Lung (tissue), 12 donors: ENCODE results near the gene MAPK6. TPM values are rescaled to one million over a fixed set of nuclear protein-coding genes. Genes with fewer than 3 reads are reported as not detected.

Experiments used
- ATAC-seq: fragments of 200-7000 bp; cut with Tn5 transposase; one replicate; pipeline ENCODE4 v1.9.1; 2020; ENCODE audit warnings: moderate number of reproducible peaks; ENCODE audit not compliant: insufficient read depth, low FRiP score
- DNase-seq, 3 donors: peaks; one replicate each; pipeline ENCODE4 v3.0.0-alpha.2; 2013 to 2017
- H3K27ac ChIP-seq, 2 donors: one replicate each; pipeline ENCODE4 v1.5.1; 2013; ENCODE audit warnings: mild to moderate bottlenecking in 2 of 2, moderate library complexity in 2 of 2, control low read depth in 1 of 2, inconsistent platforms in 1 of 2, low read depth in 1 of 2, low read length in 1 of 2
- H3K27me3 ChIP-seq, 3 donors: one replicate each; pipeline ENCODE4 v1.5.1; 2013; ENCODE audit warnings: low read length in 2 of 3; ENCODE audit not compliant: control insufficient read depth in 3 of 3, insufficient read depth in 3 of 3
- H3K36me3 ChIP-seq, 4 donors: one replicate each; pipeline ENCODE4 v1.5.1; 2013; ENCODE audit warnings: low read length in 4 of 4, mild to moderate bottlenecking in 1 of 4, moderate library complexity in 1 of 4; ENCODE audit not compliant: control insufficient read depth in 4 of 4, insufficient read depth in 4 of 4
- H3K4me1 ChIP-seq, 5 donors: one replicate each; pipeline ENCODE4 v1.5.1; 2013; ENCODE audit warnings: low read length in 5 of 5, mild to moderate bottlenecking in 2 of 5, moderate library complexity in 1 of 5; ENCODE audit not compliant: control insufficient read depth in 5 of 5, insufficient read depth in 5 of 5
- H3K4me3 ChIP-seq: one replicate; pipeline ENCODE4 v1.5.1; 2013; ENCODE audit warnings: mild to moderate bottlenecking, control low read depth, moderate library complexity
- H3K9ac ChIP-seq, 2 donors: one replicate each; pipeline ENCODE4 v1.5.1; 2013; ENCODE audit warnings: low read length in 2 of 2, control low read depth in 1 of 2; ENCODE audit not compliant: insufficient read depth in 1 of 2
- H3K9me3 ChIP-seq, 4 donors: one replicate each; pipeline ENCODE4 v1.5.1; 2013; ENCODE audit warnings: low read length in 3 of 4, mild to moderate bottlenecking in 1 of 4, moderate library complexity in 1 of 4; ENCODE audit not compliant: control insufficient read depth in 4 of 4, insufficient read depth in 3 of 4
- WGBS, 2 donors: extraction: QIAGEN DNeasy Blood & Tissue Kit; methylation state at CpG; one replicate each; pipeline ENCODE4 v1.1.7; 2013; 5-methylcytosine and 5-hydroxymethylcytosine counted together
- polyA plus RNA-seq, 2 donors: library from polyadenylated mRNA; stranded (reverse); fragments of 200-250 nt; gene quantifications; one replicate each; pipeline ENCODE4 v1.2.1, GENCODE V29; 2013
- total RNA-seq, 2 donors: library from RNA; depleted of rRNA in 1 of 2; stranded (reverse); fragments of >200 nt in 1 of 2; gene quantifications; one replicate each; pipeline ENCODE4 v1.2.1, GENCODE V29; 2014 to 2021
- TF ChIP-seq, protein P1 (sequence below): IDR thresholded peaks from 2 replicates; pipeline ENCODE4 v1.5.1; 2012; ENCODE audit warnings: mild to moderate bottlenecking; ENCODE audit errors: control extremely low read depth, extremely low read depth
- donor health status: control.
- donor health status: control.
- donor health status: Bipolar disorder and iron deficiency.
- donor health status: healthy.
- donor health status: DM: yes; HTN: yes; CAD: no.

MAPK6 gene
- total and polyA plus RNA-seq, 4 donors, result 5.4 to 39.8 (median 24.6) TPM

DNA sequence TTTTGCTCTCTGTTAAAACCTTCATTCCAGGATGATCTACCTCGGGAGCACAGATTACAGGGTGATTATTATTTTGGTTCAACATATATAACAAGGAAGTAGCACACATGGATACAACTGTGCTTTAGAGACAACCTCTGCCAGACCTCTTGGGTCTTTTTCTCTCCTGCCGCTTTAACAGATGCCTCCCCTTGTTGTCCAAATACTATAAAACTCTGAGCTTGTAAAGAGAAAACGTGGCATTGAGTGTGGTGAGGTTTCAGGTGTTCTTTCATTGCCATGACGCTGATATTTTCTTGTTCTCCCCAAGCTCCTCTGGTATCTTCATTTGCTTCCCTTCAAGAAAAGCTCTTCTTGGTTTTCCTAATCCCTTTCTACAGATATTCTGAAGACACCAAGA is 64.6 kb downstream of the MAPK6 start:
- DNase-seq (no peak), ATAC-seq (no peak)
- no peak overlapping the region for H3K4me3 ChIP-seq
- no peak overlapping the region for H3K27ac ChIP-seq
- 75 to 81% methylated on average over 4 of the region's 4 CpGs for WGBS, 2 donors
- no peaks in the 10 kb centered on the region for H3K27me3 ChIP-seq
- H3K9ac ChIP-seq, result no peak overlapping the region
- H3K4me1 ChIP-seq, result no peaks in the 10 kb centered on the region
- H3K36me3 ChIP-seq, result no peaks in the 10 kb centered on the region
- TF ChIP-seq, protein P1, sequence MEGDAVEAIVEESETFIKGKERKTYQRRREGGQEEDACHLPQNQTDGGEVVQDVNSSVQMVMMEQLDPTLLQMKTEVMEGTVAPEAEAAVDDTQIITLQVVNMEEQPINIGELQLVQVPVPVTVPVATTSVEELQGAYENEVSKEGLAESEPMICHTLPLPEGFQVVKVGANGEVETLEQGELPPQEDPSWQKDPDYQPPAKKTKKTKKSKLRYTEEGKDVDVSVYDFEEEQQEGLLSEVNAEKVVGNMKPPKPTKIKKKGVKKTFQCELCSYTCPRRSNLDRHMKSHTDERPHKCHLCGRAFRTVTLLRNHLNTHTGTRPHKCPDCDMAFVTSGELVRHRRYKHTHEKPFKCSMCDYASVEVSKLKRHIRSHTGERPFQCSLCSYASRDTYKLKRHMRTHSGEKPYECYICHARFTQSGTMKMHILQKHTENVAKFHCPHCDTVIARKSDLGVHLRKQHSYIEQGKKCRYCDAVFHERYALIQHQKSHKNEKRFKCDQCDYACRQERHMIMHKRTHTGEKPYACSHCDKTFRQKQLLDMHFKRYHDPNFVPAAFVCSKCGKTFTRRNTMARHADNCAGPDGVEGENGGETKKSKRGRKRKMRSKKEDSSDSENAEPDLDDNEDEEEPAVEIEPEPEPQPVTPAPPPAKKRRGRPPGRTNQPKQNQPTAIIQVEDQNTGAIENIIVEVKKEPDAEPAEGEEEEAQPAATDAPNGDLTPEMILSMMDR, result no peak
- peaks cover 0 to 6% (median 3%) of the 10 kb centered on the region in 4 donors for H3K9me3 ChIP-seq

DNA sequence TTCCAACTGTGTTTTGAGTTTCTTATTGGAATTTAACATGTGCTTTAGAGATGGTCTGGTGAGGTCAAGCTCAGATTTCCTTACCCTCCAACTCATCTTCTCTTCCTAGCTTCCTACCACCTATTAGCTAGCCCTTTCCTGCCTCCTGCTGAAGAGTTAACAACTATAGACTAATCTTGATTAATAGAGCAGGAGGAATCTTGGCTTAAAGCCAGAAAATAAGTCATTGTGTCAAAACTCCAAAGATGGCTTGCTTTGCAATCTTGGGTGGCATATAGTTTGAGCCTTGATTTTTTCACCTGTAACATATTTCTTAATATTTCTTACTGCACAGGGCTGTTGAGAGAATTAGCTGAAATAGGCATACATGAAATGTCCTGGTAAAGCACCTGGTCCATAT is 66.3 kb downstream of the MAPK6 start:
- H3K36me3 ChIP-seq, result no peaks in the 10 kb centered on the region
- ATAC-seq, result no peak
- H3K4me1 ChIP-seq, result no peaks in the 10 kb centered on the region
- H3K27ac ChIP-seq, result no peak overlapping the region
- H3K27me3 ChIP-seq, result no peaks in the 10 kb centered on the region
- no peak for DNase-seq
- no peak overlapping the region for H3K9ac ChIP-seq
- H3K9me3 ChIP-seq, result peaks cover 0 to 8% (median 4%) of the 10 kb centered on the region in 4 donors
- H3K4me3 ChIP-seq, result no peak overlapping the region
- TF ChIP-seq, protein P1, result no peak

DNA sequence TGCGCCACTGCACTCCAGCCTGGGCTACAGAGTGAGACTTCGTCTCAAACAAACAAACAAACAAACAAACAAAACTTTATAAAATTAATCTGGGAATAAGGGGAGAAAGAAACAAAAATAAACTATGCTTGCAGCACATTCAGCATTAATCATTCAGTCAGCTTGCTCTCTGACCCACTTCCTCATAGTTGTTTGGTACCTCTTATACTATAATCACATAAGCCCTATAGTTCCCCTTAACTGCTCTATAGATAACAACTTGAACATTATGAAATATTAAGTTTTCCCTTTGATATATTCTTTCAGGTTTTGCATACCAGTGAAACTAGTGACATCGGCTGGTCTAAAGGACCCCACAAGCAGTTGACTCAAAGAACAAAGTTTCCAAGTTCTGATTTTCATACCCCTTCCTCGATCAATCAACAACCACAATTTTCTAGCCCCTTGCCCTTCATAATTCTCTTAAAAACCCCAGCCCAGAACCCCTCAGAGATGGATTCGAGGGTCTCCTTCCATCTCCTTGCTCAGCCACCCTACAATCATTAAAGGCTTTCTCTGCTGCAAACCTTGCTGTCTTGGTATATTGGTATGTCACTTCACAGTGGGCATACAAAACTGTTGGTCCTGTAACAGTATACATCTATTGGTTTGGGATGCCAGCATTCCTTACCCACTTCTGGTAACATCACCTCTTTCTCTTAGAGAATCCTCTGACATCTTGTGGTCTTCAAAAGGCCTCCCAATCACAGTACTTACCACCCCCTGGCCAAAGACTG is 67.2 kb downstream of the MAPK6 start:
- H3K9ac ChIP-seq, result no peak overlapping the region
- ATAC-seq (no peak), DNase-seq (no peak)
- H3K27me3 ChIP-seq, result no peaks in the 10 kb centered on the region
- no peaks in the 10 kb centered on the region for H3K4me1 ChIP-seq
- WGBS, 2 donors, result 82 to 85% methylated on average over 5 of the region's 5 CpGs
- TF ChIP-seq, protein P1, result no peak
- H3K36me3 ChIP-seq, result no peaks in the 10 kb centered on the region
- H3K9me3 ChIP-seq, result peaks cover 0 to 8% (median 6%) of the 10 kb centered on the region in 4 donors
- no peak overlapping the region for H3K4me3 ChIP-seq
- no peak overlapping the region for H3K27ac ChIP-seq

DNA sequence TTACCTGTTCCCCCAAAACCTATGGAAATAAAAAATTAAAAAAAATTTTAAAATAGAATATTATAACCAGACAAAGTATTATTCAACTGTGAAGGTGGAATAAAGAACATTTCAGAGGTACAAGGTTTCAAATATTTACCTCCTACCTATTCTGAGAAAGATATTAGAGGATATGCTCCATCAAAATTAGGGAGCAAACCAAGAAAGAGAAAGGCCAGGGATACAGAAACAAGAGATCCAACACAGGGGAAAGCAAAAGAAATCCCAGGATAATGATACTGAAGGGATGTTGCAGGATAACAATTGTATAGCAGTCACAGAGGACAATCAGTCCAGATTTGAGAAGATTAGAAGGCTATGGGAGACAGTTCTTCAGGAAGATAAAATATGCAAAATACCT is 71.2 kb downstream of the MAPK6 start:
- DNase-seq (no peak), ATAC-seq (no peak)
- Histone ChIP-seq H3K27me3 (no peaks in the 10 kb centered on the region), H3K27ac (no peak overlapping the region), H3K9me3 (peaks cover 0 to 8% (median 6%) of the 10 kb centered on the region in 4 donors), H3K36me3 (no peaks in the 10 kb centered on the region), H3K4me1 (peaks cover 0 to 11% (median 0%) of the 10 kb centered on the region in 5 donors), H3K4me3 (no peak overlapping the region), H3K9ac (no peak overlapping the region)
- TF ChIP-seq, protein P1, result no peak
